Keratinocyte (primary cell): ENCODE results near the gene TGM4. TPM values are rescaled to one million over a fixed set of nuclear protein-coding genes. Genes with fewer than 3 reads are reported as not detected.
"Not testable (repeated sequence)": the region's sequence is repeated elsewhere in the genome, so short reads cannot be mapped to it uniquely, and the experiment has no call there.

Source experiments
- DNase-seq: peaks from one replicate; pipeline ENCODE4 v3.0.0-alpha.2; 2011; ENCODE audit warnings: low read depth, missing footprints, low spot score
- FAIRE-seq: peaks from 2 replicates; lab custom pipeline; 2011; peaks lifted over from hg19 to GRCh38; lab: Jason Lieb, UNC
- H2AFZ ChIP-seq: 2 replicates; pipeline ENCODE4 v1.6.0; 2012; ENCODE audit warnings: low read length, control low read depth, inconsistent platforms; ENCODE audit not compliant: control insufficient read depth
- H3K27ac ChIP-seq: 2 replicates; pipeline ENCODE4 v1.5.1; 2011; ENCODE audit warnings: low read length; ENCODE audit not compliant: control insufficient read depth, insufficient read depth
- H3K27me3 ChIP-seq: 3 replicates; pipeline ENCODE4 v1.6.0; 2011; ENCODE audit warnings: low read length; ENCODE audit not compliant: control insufficient read depth, insufficient read depth; ENCODE audit errors: extremely low read depth
- H3K36me3 ChIP-seq, 2 experiments: 2 replicates in 1 of 2; 3 replicates in 1 of 2; pipeline ENCODE4 v1.5.1; 2011; ENCODE audit warnings: low read length in 2 of 2, mild to moderate bottlenecking in 1 of 2; ENCODE audit not compliant: control insufficient read depth in 2 of 2, insufficient read depth in 2 of 2; ENCODE audit errors: extremely low read depth in 1 of 2
- H3K4me1 ChIP-seq: 3 replicates; pipeline ENCODE4 v1.5.1; 2011; ENCODE audit warnings: low read length; ENCODE audit not compliant: control insufficient read depth, insufficient read depth; ENCODE audit errors: extremely low read depth
- H3K4me2 ChIP-seq: 3 replicates; pipeline ENCODE4 v1.6.0; 2011; ENCODE audit warnings: low read depth, low read length; ENCODE audit not compliant: control insufficient read depth, insufficient read depth; ENCODE audit errors: extremely low read depth
- H3K4me3 ChIP-seq, 3 experiments: fragments of 200-600 bp in 1 of 3; sonication (generic) in 1 of 3; 2 replicates in 2 of 3; 3 replicates in 1 of 3; pipeline ENCODE4 v1.5.1; 2011 to 2016; ENCODE audit warnings: low read length in 3 of 3, mild to moderate bottlenecking in 3 of 3, control low read depth in 2 of 3, inconsistent platforms in 1 of 3, low read depth in 1 of 3, mixed read lengths in 1 of 3, mixed run types in 1 of 3, moderate library complexity in 1 of 3; ENCODE audit not compliant: control insufficient read depth in 2 of 3, insufficient read depth in 2 of 3; ENCODE audit errors: extremely low read depth in 1 of 3
- H3K79me2 ChIP-seq: 2 replicates; pipeline ENCODE4 v1.6.0; 2012; ENCODE audit warnings: low read length; ENCODE audit not compliant: control insufficient read depth, insufficient read depth
- H3K9ac ChIP-seq: 3 replicates; pipeline ENCODE4 v1.6.0; 2011; ENCODE audit warnings: low read length; ENCODE audit not compliant: control insufficient read depth, insufficient read depth; ENCODE audit errors: extremely low read depth
- H3K9me1 ChIP-seq: 3 replicates; pipeline ENCODE4 v1.6.0; 2011; ENCODE audit warnings: low read length; ENCODE audit not compliant: control insufficient read depth, insufficient read depth; ENCODE audit errors: extremely low read depth
- H3K9me3 ChIP-seq: 2 replicates; pipeline ENCODE4 v1.5.1; 2012; ENCODE audit warnings: low read depth, low read length; ENCODE audit not compliant: control insufficient read depth
- H4K20me1 ChIP-seq: 3 replicates; pipeline ENCODE4 v1.6.0; 2011; ENCODE audit warnings: low read length; ENCODE audit not compliant: control insufficient read depth, insufficient read depth; ENCODE audit errors: extremely low read depth
- CTCF ChIP-seq, 3 experiments: IDR thresholded peaks in 1 of 3; conservative IDR thresholded peaks in 1 of 3; optimal IDR thresholded peaks in 1 of 3; 2 replicates in 2 of 3; 3 replicates in 1 of 3; pipeline versions ENCODE3 to v1.5.1; 2011; ENCODE audit warnings: low read length in 3 of 3, mild to moderate bottlenecking in 3 of 3, moderate library complexity in 2 of 3, control low read depth in 1 of 3, inconsistent platforms in 1 of 3; ENCODE audit not compliant: insufficient read depth in 2 of 3; ENCODE audit errors: extremely low read depth in 1 of 3
- EZH2 ChIP-seq: IDR thresholded peaks from one replicate; pipeline ENCODE4 v1.6.1; 2012; ENCODE audit warnings: inconsistent platforms, mild to moderate bottlenecking, low read length, moderate library complexity
- dilution Hi-C: fragments of 300-500 bp; cut with MboI; formaldehyde crosslinking; loops from one replicate; pipeline ENCODE4 v1.7.0; 2020; ENCODE audit warnings: low sequenced_read_pairs; ENCODE audit not compliant: extremely low pct_ligation_motif_present
- polyA plus RNA-seq, 5 experiments: library from polyadenylated mRNA; depleted of rRNA in 3 of 5; stranded (reverse) in 3 of 5; stranded (forward) in 1 of 5; unstranded in 1 of 5; fragments of >200 nt; gene quantifications; 1 replicate in 1 of 5; 2 replicates in 3 of 5; 3 replicates in 1 of 5; pipeline versions ENCODE4 v1.2.1 to v1.2.3, GENCODE V29; 2011 to 2012; ENCODE audit warnings: missing spikeins in 2 of 5, low read depth in 1 of 5, low replicate concordance in 1 of 5

The TGM4 gene
- polyA plus RNA-seq, 1 donor (not counting 4 experiments of a cell fraction or from before 2014, with no cell fraction given): 1.3 TPM

GRCh38 chr3:44848634-44849033 is 25.8 kb upstream of the TGM4 start:
- FAIRE-seq: no peak
- no peak for DNase-seq
- no peak overlapping the region for H3K27ac ChIP-seq
- H3K9me3 ChIP-seq: no peaks in the 10 kb centered on the region
- H3K9ac ChIP-seq: no peak overlapping the region
- peaks cover 0 to 2% of the 10 kb centered on the region in 2 experiments for H3K36me3 ChIP-seq
- H2AFZ ChIP-seq: no peak overlapping the region
- no peak overlapping the region for H3K4me3 ChIP-seq
- dilution Hi-C loops: no loop called here
- H3K4me1 ChIP-seq: peaks cover 9% of the 10 kb centered on the region
- H3K27me3 ChIP-seq: no peaks in the 10 kb centered on the region
- H3K4me2 ChIP-seq: no peak overlapping the region
- no peaks in the 10 kb centered on the region for H3K79me2 ChIP-seq
- no peaks in the 10 kb centered on the region for H3K9me1 ChIP-seq
- no peaks in the 10 kb centered on the region for H4K20me1 ChIP-seq
- TF ChIP-seq CTCF (optimal IDR thresholded peaks at IDR 0.05 in 1 of 3, IDR thresholded peaks at IDR 0.05 in 1 of 3, conservative IDR thresholded peaks at IDR 0.05 in 1 of 3; ENCODE audit: extremely low read depth in 1 of 3, insufficient read depth in 2 of 3, low read length in 3 of 3) (no peak), EZH2 (no peak)

- H4K20me1 ChIP-seq, H3K36me3 ChIP-seq, dilution Hi-C loops, H3K9ac ChIP-seq, H3K4me1 ChIP-seq, H2AFZ ChIP-seq, H3K27ac ChIP-seq, FAIRE-seq, H3K27me3 ChIP-seq, H3K9me1 ChIP-seq, H3K4me3 ChIP-seq, H3K79me2 ChIP-seq, H3K9me3 ChIP-seq, H3K4me2 ChIP-seq, DNase-seq: not testable (repeated sequence)
These were observed 17.7 kb upstream of the TGM4 start for GRCh38 chr3:44856663-44857062.

- no peaks in the 10 kb centered on the region for H3K79me2 ChIP-seq
- no peak for TF ChIP-seq EZH2
- TF ChIP-seq CTCF (optimal IDR thresholded peaks at IDR 0.05 in 1 of 3, IDR thresholded peaks at IDR 0.05 in 1 of 3, conservative IDR thresholded peaks at IDR 0.05 in 1 of 3; ENCODE audit: extremely low read depth in 1 of 3, insufficient read depth in 2 of 3, low read length in 3 of 3): no peak
- H3K4me2 ChIP-seq: no peak overlapping the region
- DNase-seq (no peak), FAIRE-seq (no peak)
- H3K9me1 ChIP-seq: no peaks in the 10 kb centered on the region
- no peak overlapping the region for H3K9ac ChIP-seq
- no peaks in the 10 kb centered on the region for H3K27me3 ChIP-seq
- dilution Hi-C loops: no loop called here
- no peak overlapping the region for H2AFZ ChIP-seq
- H3K9me3 ChIP-seq: no peaks in the 10 kb centered on the region
- no peak overlapping the region for H3K4me3 ChIP-seq
- H3K27ac ChIP-seq: no peak overlapping the region
- peaks cover 10% of the 10 kb centered on the region for H3K4me1 ChIP-seq
- no peaks in the 10 kb centered on the region for H4K20me1 ChIP-seq
- H3K36me3 ChIP-seq: peaks cover 0 to 3% of the 10 kb centered on the region in 2 experiments
These were observed 14.3 kb upstream of the TGM4 start for GRCh38 chr3:44860117-44860516.
